Tibial nerve (tissue), 4 donors: Measurements from ENCODE around the gene UBE2R2. TPM values are rescaled to one million over a fixed set of nuclear protein-coding genes. Genes with fewer than 3 reads are reported as not detected.

ENCODE experiments used
- DNase-seq, 2 donors: peaks; one replicate each; pipeline ENCODE4 v3.0.0-alpha.2; 2019; ENCODE audit warnings: low spot score in 2 of 2
- H3K27ac ChIP-seq, 4 donors: fragments of 200-600 bp; sonication (generic) in 3 of 4; one replicate each; pipeline ENCODE4 v1.5.1; 2017 to 2019; ENCODE audit warnings: mild to moderate bottlenecking in 1 of 4
- H3K27me3 ChIP-seq, 2 donors: fragments of 200-600 bp; sonication (generic) in 1 of 2; one replicate each; pipeline versions ENCODE4 v1.5.1 to v1.6.0; 2017 to 2019
- H3K36me3 ChIP-seq, 3 donors: fragments of 200-600 bp; sonication (generic); one replicate each; pipeline ENCODE4 v1.5.1; 2018 to 2019
- H3K4me1 ChIP-seq, 4 donors: fragments of 200-600 bp; sonication (generic) in 3 of 4; one replicate each; pipeline ENCODE4 v1.5.1; 2017 to 2019
- H3K4me3 ChIP-seq, 4 donors: fragments of 200-600 bp; sonication (generic) in 3 of 4; one replicate each; pipeline ENCODE4 v1.5.1; 2017 to 2019; ENCODE audit warnings: mild to moderate bottlenecking in 1 of 4, moderate library complexity in 1 of 4
- H3K9me3 ChIP-seq, 4 donors: fragments of 200-600 bp; sonication (generic) in 3 of 4; one replicate each; pipeline ENCODE4 v1.5.1; 2017 to 2019
- EP300 ChIP-seq, 2 donors: sonication (generic); formaldehyde crosslinking; IDR thresholded peaks; one replicate each; pipeline ENCODE4 v1.6.1; 2017; ENCODE audit warnings: antibody characterized with exemption in 2 of 2, mild to moderate bottlenecking in 1 of 2
- POLR2A ChIP-seq, 2 donors: fragments of 450-650 bp; IDR thresholded peaks; one replicate each; pipeline ENCODE4 v1.6.1; 2017; ENCODE audit warnings: antibody characterized with exemption in 2 of 2, mild to moderate bottlenecking in 2 of 2, moderate library complexity in 2 of 2
- WGBS, 2 donors: methylation state at CpG; one replicate each; pipeline ENCODE4 v1.1.5; 2018; 5-methylcytosine and 5-hydroxymethylcytosine counted together
- total RNA-seq, 4 donors: library from RNA; depleted of rRNA; stranded (reverse); fragments of >200 nt; gene quantifications; one replicate each; pipeline ENCODE4 v1.1.0, GENCODE V29; 2016
- TF ChIP-seq, protein P1 (sequence below), 5 experiments: fragments of 200-600 bp in 3 of 5; fragments of 450-650 bp in 2 of 5; sonication (generic) in 3 of 5; IDR thresholded peaks; one replicate each; pipeline ENCODE4 v1.5.1; 2016 to 2019; ENCODE audit warnings: antibody characterized with exemption in 5 of 5, mild to moderate bottlenecking in 3 of 5, moderate library complexity in 2 of 5

The UBE2R2 gene
- total RNA-seq, 4 donors from 2014 or later, result 23.2 to 28.4 (median 25.9) TPM

DNA sequence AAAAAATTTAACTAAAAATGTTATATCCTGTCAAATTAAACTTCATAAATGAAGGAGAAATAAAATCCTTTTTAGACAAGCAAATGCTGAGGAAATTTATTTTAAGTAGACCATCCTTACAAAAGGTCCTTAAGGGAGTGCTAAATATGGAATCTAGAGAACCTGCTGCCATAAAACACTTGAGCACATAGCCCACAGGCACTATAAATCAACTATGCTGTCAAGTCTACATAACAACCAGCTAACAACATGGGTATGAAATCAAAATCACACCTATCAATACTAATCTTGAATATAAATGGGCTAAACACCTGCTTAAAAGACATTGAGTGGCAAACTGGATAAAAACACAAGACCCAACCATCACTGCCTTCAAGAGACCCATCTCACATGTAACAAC lies 36.7 kb upstream of the UBE2R2 start:
- TF ChIP-seq, protein P1, sequence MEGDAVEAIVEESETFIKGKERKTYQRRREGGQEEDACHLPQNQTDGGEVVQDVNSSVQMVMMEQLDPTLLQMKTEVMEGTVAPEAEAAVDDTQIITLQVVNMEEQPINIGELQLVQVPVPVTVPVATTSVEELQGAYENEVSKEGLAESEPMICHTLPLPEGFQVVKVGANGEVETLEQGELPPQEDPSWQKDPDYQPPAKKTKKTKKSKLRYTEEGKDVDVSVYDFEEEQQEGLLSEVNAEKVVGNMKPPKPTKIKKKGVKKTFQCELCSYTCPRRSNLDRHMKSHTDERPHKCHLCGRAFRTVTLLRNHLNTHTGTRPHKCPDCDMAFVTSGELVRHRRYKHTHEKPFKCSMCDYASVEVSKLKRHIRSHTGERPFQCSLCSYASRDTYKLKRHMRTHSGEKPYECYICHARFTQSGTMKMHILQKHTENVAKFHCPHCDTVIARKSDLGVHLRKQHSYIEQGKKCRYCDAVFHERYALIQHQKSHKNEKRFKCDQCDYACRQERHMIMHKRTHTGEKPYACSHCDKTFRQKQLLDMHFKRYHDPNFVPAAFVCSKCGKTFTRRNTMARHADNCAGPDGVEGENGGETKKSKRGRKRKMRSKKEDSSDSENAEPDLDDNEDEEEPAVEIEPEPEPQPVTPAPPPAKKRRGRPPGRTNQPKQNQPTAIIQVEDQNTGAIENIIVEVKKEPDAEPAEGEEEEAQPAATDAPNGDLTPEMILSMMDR (IDR thresholded peaks at IDR 0.05), result no peak
- TF ChIP-seq POLR2A (IDR thresholded peaks at IDR 0.05) (no peak), EP300 (IDR thresholded peaks at IDR 0.05) (no peak)
- Histone ChIP-seq H3K36me3 (no peaks in the 10 kb centered on the region), H3K27ac (no peak overlapping the region)

DNA sequence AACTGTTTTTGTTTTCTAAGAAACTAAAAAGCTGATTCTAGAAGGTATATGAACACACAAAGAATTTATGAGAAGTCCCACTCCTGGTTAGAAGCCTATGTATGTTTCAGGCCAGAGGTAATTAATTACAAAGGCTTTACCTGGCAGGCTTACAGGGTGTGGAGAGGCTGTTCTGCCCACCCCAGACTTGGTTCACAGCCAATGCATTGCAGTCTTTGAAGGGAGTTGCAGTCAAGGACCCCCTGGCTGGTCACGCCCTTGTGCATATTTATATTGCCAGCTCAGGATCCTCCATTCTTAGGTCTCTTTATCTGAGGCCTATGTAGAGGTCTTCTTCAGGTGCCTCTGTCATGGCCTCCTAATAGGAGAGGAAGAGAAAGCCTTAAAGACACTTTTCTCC lies 35.2 kb upstream of the UBE2R2 start:
- Histone ChIP-seq H3K4me3 (no peak overlapping the region), H3K27ac (no peak overlapping the region), H3K4me1 (no peaks in the 10 kb centered on the region), H3K36me3 (no peaks in the 10 kb centered on the region), H3K9me3 (no peaks in the 10 kb centered on the region), H3K27me3 (no peaks in the 10 kb centered on the region)
- no peak for TF ChIP-seq EP300 (IDR thresholded peaks at IDR 0.05)
- TF ChIP-seq POLR2A (IDR thresholded peaks at IDR 0.05), result no peak
- 87 to 95% methylated on average over 1 of the region's 1 CpG for WGBS, 2 donors
- no peak for DNase-seq

More for the DNA sequence above, 36.7 kb upstream of the UBE2R2 start:
- Histone ChIP-seq H3K9me3 (no peaks in the 10 kb centered on the region), H3K4me1 (no peaks in the 10 kb centered on the region), H3K27me3 (no peaks in the 10 kb centered on the region), H3K4me3 (no peak overlapping the region)
- DNase-seq, result no peak

DNA sequence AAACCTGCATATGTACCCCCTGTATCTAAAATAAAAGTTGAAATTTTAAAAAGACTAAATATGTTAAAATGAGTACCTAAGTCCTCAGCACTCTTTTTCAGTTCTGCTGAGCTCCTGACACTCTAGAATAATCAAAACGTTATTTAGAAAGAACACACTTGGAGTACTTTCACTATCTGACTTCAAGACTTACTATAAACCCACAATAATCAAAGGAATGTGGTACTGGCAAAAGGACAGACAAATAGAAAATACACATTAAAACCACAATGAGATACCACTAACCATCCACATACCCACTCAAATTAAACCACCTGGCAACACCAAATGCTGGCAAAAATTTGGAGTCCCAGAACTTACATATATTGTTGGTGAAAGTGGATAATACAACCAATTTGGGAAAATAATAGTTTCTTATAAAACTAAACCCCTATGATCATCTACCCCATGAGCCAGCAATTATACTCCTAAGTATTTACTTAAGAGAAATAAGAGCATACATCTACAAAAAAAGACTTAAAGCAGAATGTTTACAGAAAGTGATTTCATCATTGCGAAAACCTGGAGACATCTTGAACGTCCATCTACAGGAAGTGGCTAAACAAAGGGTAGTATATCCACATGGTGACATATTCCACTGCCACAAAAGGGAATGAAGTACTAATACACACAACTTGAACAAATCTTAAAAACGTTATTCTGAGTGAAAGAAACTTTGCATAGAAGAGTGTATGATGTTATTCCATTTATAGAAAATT lies 34.4 kb upstream of the UBE2R2 start:
- H3K9me3 ChIP-seq, result no peaks in the 10 kb centered on the region
- no peak overlapping the region for H3K27ac ChIP-seq
- 52 to 53% methylated on average over 4 of the region's 4 CpGs for WGBS, 2 donors
- no peak overlapping the region for H3K4me3 ChIP-seq
- no peaks in the 10 kb centered on the region for H3K4me1 ChIP-seq
- TF ChIP-seq EP300 (IDR thresholded peaks at IDR 0.05) (no peak), POLR2A (IDR thresholded peaks at IDR 0.05) (no peak)
- TF ChIP-seq, protein P1 (IDR thresholded peaks at IDR 0.05), result no peak
- DNase-seq, result no peak
- no peaks in the 10 kb centered on the region for H3K27me3 ChIP-seq
- H3K36me3 ChIP-seq, result no peaks in the 10 kb centered on the region

DNA sequence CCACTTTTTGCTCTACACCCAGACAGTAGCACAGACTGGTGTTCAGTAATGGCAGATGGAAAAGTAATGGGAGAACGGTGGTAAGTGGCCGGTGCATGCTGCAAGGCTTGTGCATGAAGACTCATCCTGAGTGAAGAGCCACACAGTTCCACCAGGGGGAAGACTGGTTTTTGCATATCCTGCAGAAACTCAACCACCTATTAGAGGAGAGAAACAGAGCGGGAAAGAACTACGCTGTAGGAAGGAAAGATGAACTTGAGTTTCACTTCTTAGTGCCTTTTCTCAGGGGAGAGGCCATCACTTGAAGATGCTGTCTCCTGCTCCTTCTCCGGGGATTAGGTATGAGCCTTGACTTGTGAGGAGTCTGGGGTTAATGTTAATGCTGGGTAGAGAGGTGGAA lies 31.0 kb upstream of the UBE2R2 start:
- WGBS, 2 donors, result 80% methylated on average over 5 of the region's 5 CpGs
- Histone ChIP-seq H3K27me3 (no peaks in the 10 kb centered on the region), H3K9me3 (no peaks in the 10 kb centered on the region), H3K36me3 (no peaks in the 10 kb centered on the region), H3K4me3 (no peak overlapping the region), H3K4me1 (no peaks in the 10 kb centered on the region), H3K27ac (no peak overlapping the region)
- no peak for TF ChIP-seq EP300 (IDR thresholded peaks at IDR 0.05)
- TF ChIP-seq, protein P1 (IDR thresholded peaks at IDR 0.05), result no peak
- no peak for TF ChIP-seq POLR2A (IDR thresholded peaks at IDR 0.05)
- no peak for DNase-seq

DNA sequence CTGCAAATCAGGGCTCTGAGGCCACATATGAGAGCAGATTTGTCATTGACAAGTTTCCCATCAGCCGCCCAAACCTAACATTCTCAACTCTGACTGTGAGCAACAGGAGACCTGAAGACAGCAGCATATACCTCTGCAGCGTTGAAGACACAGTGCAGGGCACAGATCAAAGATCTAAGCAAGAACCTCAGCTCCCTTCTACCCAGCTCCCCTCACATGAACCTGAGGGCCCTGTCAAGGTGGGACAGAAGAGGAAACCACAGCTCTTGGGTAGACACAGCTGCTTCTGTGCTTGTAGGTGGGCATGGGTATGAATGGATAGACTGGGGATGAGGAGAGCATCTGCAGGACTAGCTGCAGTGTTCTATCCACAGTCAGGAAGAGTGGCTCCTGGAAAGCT lies 30.3 kb upstream of the UBE2R2 start:
- no peak for DNase-seq
- H3K4me1 ChIP-seq, result no peaks in the 10 kb centered on the region
- no peaks in the 10 kb centered on the region for H3K27me3 ChIP-seq
- no peak overlapping the region for H3K27ac ChIP-seq
- H3K36me3 ChIP-seq, result no peaks in the 10 kb centered on the region
- TF ChIP-seq POLR2A (IDR thresholded peaks at IDR 0.05) (no peak), EP300 (IDR thresholded peaks at IDR 0.05) (no peak)
- TF ChIP-seq, protein P1 (IDR thresholded peaks at IDR 0.05), result no peak
- H3K4me3 ChIP-seq, result no peak overlapping the region
- no peaks in the 10 kb centered on the region for H3K9me3 ChIP-seq
- 90 to 96% methylated on average over 2 of the region's 2 CpGs for WGBS, 2 donors
